Measurements from ENCODE around the gene S100Z.

The S100Z gene

GRCh38 chr5:76954383-76954763 is 104.6 kb downstream of the S100Z start:
- no peak for DNase-seq

DNA sequence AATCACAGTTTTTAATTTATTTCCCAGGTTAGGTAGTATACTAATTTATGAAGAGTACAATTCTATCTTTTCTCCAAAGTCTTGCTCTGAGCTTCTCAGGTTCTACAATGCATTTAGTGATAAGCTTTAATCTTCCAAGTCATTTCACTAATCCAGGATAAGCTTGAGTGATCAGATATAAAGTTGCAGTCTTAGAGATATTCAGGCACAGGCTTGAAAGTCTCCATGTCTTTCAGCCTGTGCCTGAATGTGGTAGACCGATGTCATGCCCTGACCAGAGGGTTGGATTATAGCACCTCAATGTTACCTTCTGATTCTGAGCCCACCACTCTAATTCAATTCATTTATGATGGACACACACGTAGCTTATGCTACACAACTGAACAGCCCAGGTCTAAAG is 106.2 kb downstream of the S100Z start:
- no peak for DNase-seq

- no peak for DNase-seq
Measured at GRCh38 chr5:76958991-76959767, 109.4 kb downstream of the S100Z start.

GRCh38 chr5:76960004-76960625 is 110.3 kb downstream of the S100Z start:
- DNase-seq = no peak

GRCh38 chr5:76964060-76964459 is 114.2 kb downstream of the S100Z start:
- DNase-seq = no peak
